Measurements from ENCODE around the gene HCN4.

The HCN4 gene

GRCh38 chr15:73344056-73344455 is 24.7 kb downstream of the HCN4 start:
- DNase-seq (ENCODE audit: low spot score) = no peak

- no peak for DNase-seq (ENCODE audit: low spot score)
Measured at GRCh38 chr15:73341886-73342600, 26.7 kb downstream of the HCN4 start.

- no peak for DNase-seq (ENCODE audit: low spot score)
Measured at GRCh38 chr15:73340502-73341192, 28.1 kb downstream of the HCN4 start.

- DNase-seq (ENCODE audit: low spot score) = no peak
Measured at GRCh38 chr15:73338606-73339374, 30.0 kb downstream of the HCN4 start.

- no peak for DNase-seq (ENCODE audit: low spot score)
Measured at GRCh38 chr15:73338058-73338457, 30.7 kb downstream of the HCN4 start.

- no peak for DNase-seq (ENCODE audit: low spot score)
Measured at GRCh38 chr15:73337187-73337586, 31.6 kb downstream of the HCN4 start.

- DNase-seq (ENCODE audit: low spot score) = no peak
Measured at GRCh38 chr15:73336756-73337155, 32.0 kb downstream of the HCN4 start.

- no peak for DNase-seq (ENCODE audit: low spot score)
Measured at GRCh38 chr15:73335471-73335870, 33.3 kb downstream of the HCN4 start.

GRCh38 chr15:73335026-73335425 is 33.7 kb downstream of the HCN4 start:
- DNase-seq (ENCODE audit: low spot score) = no peak

GRCh38 chr15:73334086-73334485 is 34.7 kb downstream of the HCN4 start:
- DNase-seq (ENCODE audit: low spot score) = no peak

- DNase-seq (ENCODE audit: low spot score) = no peak
Measured at GRCh38 chr15:73333001-73333400, 35.8 kb downstream of the HCN4 start.

GRCh38 chr15:73331991-73332925 is 36.5 kb downstream of the HCN4 start:
- no peak for DNase-seq (ENCODE audit: low spot score)

GRCh38 chr15:73331501-73331900 is 37.3 kb downstream of the HCN4 start:
- no peak for DNase-seq (ENCODE audit: low spot score)

- DNase-seq (ENCODE audit: low spot score) = no peak
Measured at GRCh38 chr15:73330206-73331051, 38.3 kb downstream of the HCN4 start.

- DNase-seq (ENCODE audit: low spot score) = no peak
Measured at GRCh38 chr15:73329501-73330200, 39.1 kb downstream of the HCN4 start.

GRCh38 chr15:73328981-73329380 is 39.8 kb downstream of the HCN4 start:
- no peak for DNase-seq (ENCODE audit: low spot score)

- no peak for DNase-seq (ENCODE audit: low spot score)
Measured at GRCh38 chr15:73328149-73328820, 40.5 kb downstream of the HCN4 start.

- DNase-seq (ENCODE audit: low spot score) = no peak
Measured at GRCh38 chr15:73326157-73326556, 42.6 kb downstream of the HCN4 start.

- DNase-seq (ENCODE audit: low spot score) = no peak
Measured at GRCh38 chr15:73325191-73325861, 43.4 kb downstream of the HCN4 start.
